Keratinocyte (primary cell): ENCODE data around the gene SCD.

Experiments
- CTCF ChIP-seq, 3 experiments: IDR thresholded peaks in 1 of 3; conservative IDR thresholded peaks in 1 of 3; optimal IDR thresholded peaks in 1 of 3; 2 replicates in 2 of 3; 3 replicates in 1 of 3; pipeline versions ENCODE3 to v1.5.1; 2011; ENCODE audit warnings: low read length in 3 of 3, mild to moderate bottlenecking in 3 of 3, moderate library complexity in 2 of 3, control low read depth in 1 of 3, inconsistent platforms in 1 of 3; ENCODE audit not compliant: insufficient read depth in 2 of 3; ENCODE audit errors: extremely low read depth in 1 of 3
- EZH2 ChIP-seq: IDR thresholded peaks from one replicate; pipeline ENCODE4 v1.6.1; 2012; ENCODE audit warnings: inconsistent platforms, mild to moderate bottlenecking, low read length, moderate library complexity

DNA sequence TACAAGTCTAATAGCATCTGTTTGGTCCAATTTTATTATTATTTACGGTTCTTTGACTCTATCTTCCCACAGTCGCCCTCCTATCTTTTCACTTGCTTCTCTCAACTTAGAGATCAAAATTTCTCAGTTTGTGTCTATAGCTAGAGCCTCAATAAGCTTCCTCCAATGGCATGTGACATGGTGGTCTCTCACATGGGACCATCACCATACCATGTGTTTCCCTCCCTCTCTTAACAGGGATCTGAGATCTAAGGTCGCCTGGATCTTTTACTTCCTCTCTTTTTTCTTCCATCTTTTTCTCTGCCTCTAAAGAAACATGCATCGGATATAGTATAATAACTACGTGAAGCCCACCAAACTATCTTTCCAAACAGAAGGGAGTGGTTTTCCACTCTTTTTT lies 18.8 kb upstream of the SCD start:
- TF ChIP-seq CTCF (optimal IDR thresholded peaks at IDR 0.05 in 1 of 3, IDR thresholded peaks at IDR 0.05 in 1 of 3, conservative IDR thresholded peaks at IDR 0.05 in 1 of 3; ENCODE audit: extremely low read depth in 1 of 3, insufficient read depth in 2 of 3, low read length in 3 of 3) = no peak
- TF ChIP-seq EZH2 = no peak
